ENCODE measurements around the gene SORCS2. TPM values are rescaled to one million over a fixed set of nuclear protein-coding genes. Genes with fewer than 3 reads are reported as not detected.

The SORCS2 gene
- total RNA-seq (1 to 10 TPM; 6.5 to 9.6 TPM), polyA plus RNA-seq (ENCODE audit: insufficient read length in 6 of 6) (1 to 10 TPM; 4.6 to 9.7 (median 6.5) TPM)
- long read RNA-seq, donor 1: 0 reads
- long read RNA-seq, donor 2: 0 reads
- long read RNA-seq, donor 3: 0 reads
- long read RNA-seq, donor 4: 0 reads
- long read RNA-seq, donor 5: 0 reads
- long read RNA-seq, donor 6: 0 reads
- long read RNA-seq, donor 7: 0 reads
- long read RNA-seq, donor 8: 0 reads
- long read RNA-seq, donor 9: 0 reads
- long read RNA-seq, donor 10: 0 reads
- long read RNA-seq, donor 11, full-length matches to known transcripts: 1 of 6 reads
- long read RNA-seq, donor 11, partial matches to known transcripts: 5 of 6 reads
- long read RNA-seq, donor 11, other reads (novel, unspliced or antisense): 0 of 6 reads
- long read RNA-seq, donor 12: 0 reads

GRCh38 chr4:7192252-7193029 is at the start of gene SORCS2:
TSS of gene SORCS2 (plus strand) at chr4:7192538.
- Histone ChIP-seq H3K4me3 (peak within 1 kb of the TSS; percentile 24 to 34), H3K27ac (no peak within 1 kb of the TSS), H3K9me3 (no peaks in the 10 kb centered on the region), H3K27me3 (peaks cover 19 to 87% of the 10 kb centered on the region in 2 donors), H3K4me1 (peaks cover 4 to 12% of the 10 kb centered on the region in 2 donors), H3K36me3 (no peaks in the 10 kb centered on the region)
- DNase-seq: peak; percentile 44 to 88 (median 73)
- intact Hi-C loops (cut with DNase I): loop anchor here in 1 of 2 donors (10.0 kb wide), 1 partner anchor 532 kb away; no protein-coding TSS in a partner anchor
- ATAC-seq: peak; percentile 80
- TF ChIP-seq CTCF (IDR thresholded peaks at IDR 0.05): peak; percentile 46 to 60

- intact Hi-C loops (cut with DNase I): no loop called here
- no peaks in the 10 kb centered on the region for H3K36me3 ChIP-seq
- no peak overlapping the region for H3K27ac ChIP-seq
- H3K4me1 ChIP-seq: no peaks in the 10 kb centered on the region
- ATAC-seq (no peak), DNase-seq (no peak)
- H3K4me3 ChIP-seq: no peak overlapping the region
- no peak for TF ChIP-seq CTCF (IDR thresholded peaks at IDR 0.05)
- H3K27me3 ChIP-seq: peaks cover 0 to 30% of the 10 kb centered on the region in 2 donors
- H3K9me3 ChIP-seq: no peaks in the 10 kb centered on the region
Measured at GRCh38 chr4:7144374-7145290, 47.7 kb upstream of the SORCS2 start.

GRCh38 chr4:7145291-7145934 is 46.9 kb upstream of the SORCS2 start:
- Histone ChIP-seq H3K9me3 (no peaks in the 10 kb centered on the region), H3K4me3 (no peak overlapping the region), H3K36me3 (no peaks in the 10 kb centered on the region), H3K27me3 (peaks cover 0 to 30% of the 10 kb centered on the region in 2 donors), H3K27ac (no peak overlapping the region), H3K4me1 (no peaks in the 10 kb centered on the region)
- no peak for DNase-seq
- no peak for TF ChIP-seq CTCF (IDR thresholded peaks at IDR 0.05)
- intact Hi-C loops (cut with DNase I): no loop called here
- no peak for ATAC-seq

GRCh38 chr4:7146059-7146785 is 46.1 kb upstream of the SORCS2 start:
- ATAC-seq (no peak), DNase-seq (no peak)
- H3K4me3 ChIP-seq: no peak overlapping the region
- no peaks in the 10 kb centered on the region for H3K36me3 ChIP-seq
- TF ChIP-seq CTCF (IDR thresholded peaks at IDR 0.05): no peak
- H3K27me3 ChIP-seq: peaks cover 0 to 30% of the 10 kb centered on the region in 2 donors
- intact Hi-C loops (cut with DNase I): no loop called here
- H3K27ac ChIP-seq: no peak overlapping the region
- no peaks in the 10 kb centered on the region for H3K9me3 ChIP-seq
- H3K4me1 ChIP-seq: no peaks in the 10 kb centered on the region

All from left lung (tissue), 14 donors.